GM19025 (cell line): ENCODE data around the gene S1PR4.
"Not testable (repeated sequence)": the region's sequence is repeated elsewhere in the genome, so short reads cannot be mapped to it uniquely, and the experiment has no call there.

Source experiments
- ATAC-seq: cut with Tn5 transposase; IDR thresholded peaks from one replicate; pipeline ENCODE4 v1.9.1; 2021; ENCODE audit warnings: mild to moderate bottlenecking, low read depth, moderate library complexity; ENCODE audit not compliant: unreplicated experiment

S1PR4 gene

GRCh38 chr19:3151563-3152418 lies 26.8 kb upstream of the S1PR4 start:
- no peak for ATAC-seq

GRCh38 chr19:3152419-3152780 lies 26.2 kb upstream of the S1PR4 start:
- ATAC-seq: no peak

- no peak for ATAC-seq
These were observed 25.0 kb upstream of the S1PR4 start for GRCh38 chr19:3153286-3154230.

- ATAC-seq: not testable (repeated sequence)
These were observed 24.1 kb upstream of the S1PR4 start for GRCh38 chr19:3154447-3154846.

GRCh38 chr19:3154957-3155736 lies 23.4 kb upstream of the S1PR4 start:
- ATAC-seq: peak; percentile 60

GRCh38 chr19:3157096-3157845 lies 21.3 kb upstream of the S1PR4 start:
- ATAC-seq: no peak

- no peak for ATAC-seq
These were observed 19.0 kb upstream of the S1PR4 start for GRCh38 chr19:3159565-3159964.

- no peak for ATAC-seq
These were observed 18.4 kb upstream of the S1PR4 start for GRCh38 chr19:3160219-3160618.

GRCh38 chr19:3161453-3161852 lies 17.1 kb upstream of the S1PR4 start:
- no peak for ATAC-seq

GRCh38 chr19:3162418-3163229 lies 15.9 kb upstream of the S1PR4 start:
- ATAC-seq: no peak

- no peak for ATAC-seq
These were observed 15.2 kb upstream of the S1PR4 start for GRCh38 chr19:3163230-3163886.

GRCh38 chr19:3163943-3164342 lies 14.6 kb upstream of the S1PR4 start:
- ATAC-seq: no peak

GRCh38 chr19:3167533-3168272 lies 10.9 kb upstream of the S1PR4 start:
- ATAC-seq: no peak

- ATAC-seq: no peak
These were observed 6.5 kb upstream of the S1PR4 start for GRCh38 chr19:3171894-3172672.

GRCh38 chr19:3172673-3173000 lies 5.9 kb upstream of the S1PR4 start:
- ATAC-seq: not testable (repeated sequence)

- ATAC-seq: no peak
These were observed 2.5 kb upstream of the S1PR4 start for GRCh38 chr19:3175781-3176714.
